Measurements from ENCODE around the gene EEF1AKMT3. TPM values are rescaled to one million over a fixed set of nuclear protein-coding genes. Genes with fewer than 3 reads are reported as not detected.

Gene EEF1AKMT3
- total and polyA plus RNA-seq, 2 experiments from 2014 or later, result 1.3 to 5.3 TPM

GRCh38 chr12:57795354-57795753 is 22.9 kb downstream of the EEF1AKMT3 start:
- peaks cover 55% of the 10 kb centered on the region for H3K36me3 Mint-ChIP-seq (ENCODE audit: low read depth)
- H3K27ac ChIP-seq (ENCODE audit: low read depth), result no peak overlapping the region

More at GRCh38 chr12:57795354-57795753, 22.9 kb downstream of the EEF1AKMT3 start:
- DNase-seq (ENCODE audit: low spot score) (no peak), ATAC-seq (no peak)
- Mint-ChIP-seq H3K27ac (no peak overlapping the region), H3K27me3 (ENCODE audit: insufficient read depth, low read depth, poor library complexity) (no peaks in the 10 kb centered on the region), H3K4me3 (no peak overlapping the region), H3K9me3 (no peaks in the 10 kb centered on the region), H3K4me1 (no peaks in the 10 kb centered on the region)
- peaks cover 46% of the 10 kb centered on the region for H3K36me3 ChIP-seq (ENCODE audit: insufficient read depth)
- peaks cover 4% of the 10 kb centered on the region for H4K20me1 ChIP-seq (replicated peaks; ENCODE audit: insufficient read depth)
- no peak overlapping the region for H3K4me3 ChIP-seq
- no peaks in the 10 kb centered on the region for H3K27me3 ChIP-seq (ENCODE audit: insufficient read depth)
- H3K4me1 ChIP-seq (ENCODE audit: insufficient read depth), result no peaks in the 10 kb centered on the region
- H3K4me2 ChIP-seq, result no peak overlapping the region
- no peaks in the 10 kb centered on the region for H3K79me2 ChIP-seq (replicated peaks; ENCODE audit: insufficient read depth)
- no peaks in the 10 kb centered on the region for H3F3A ChIP-seq (replicated peaks; ENCODE audit: low read depth)
- no peaks in the 10 kb centered on the region for H3K9me2 ChIP-seq (ENCODE audit: insufficient read depth)
- TF ChIP-seq ZNF462 (CRISPR knock-in tag; IDR thresholded peaks at IDR 0.05) (no peak), STAT1 (IDR thresholded peaks at IDR 0.05; ENCODE audit: unreplicated experiment) (no peak), ZNF331 (CRISPR knock-in tag; IDR thresholded peaks at IDR 0.05; ENCODE audit: low read depth) (no peak), EZH2phosphoT487 (IDR thresholded peaks at IDR 0.05; ENCODE audit: unreplicated experiment) (no peak), CREB1 (CRISPR knock-in tag; IDR thresholded peaks at IDR 0.05; ENCODE audit: low read depth) (no peak), EZH2 (IDR thresholded peaks at IDR 0.05; ENCODE audit: low read depth, unreplicated experiment) (no peak), POLR2AphosphoS5 (IDR thresholded peaks at IDR 0.05; ENCODE audit: low read depth) (no peak), CTCF (conservative IDR thresholded peaks at IDR 0.05; ENCODE audit: low read depth in 2 of 2) (no peak), ETS1 (IDR thresholded peaks at IDR 0.05) (no peak), NANOG (IDR thresholded peaks at IDR 0.05; ENCODE audit: borderline replicate concordance) (no peak), JUNB (IDR thresholded peaks at IDR 0.05; ENCODE audit: unreplicated experiment) (no peak), REST (IDR thresholded peaks at IDR 0.05; ENCODE audit: unreplicated experiment) (no peak), ZNF114 (CRISPR knock-in tag; IDR thresholded peaks at IDR 0.05) (no peak)
- no peak overlapping the region for H2AFZ ChIP-seq
